Measurements from ENCODE around the gene CNDP2.

The CNDP2 gene

DNA sequence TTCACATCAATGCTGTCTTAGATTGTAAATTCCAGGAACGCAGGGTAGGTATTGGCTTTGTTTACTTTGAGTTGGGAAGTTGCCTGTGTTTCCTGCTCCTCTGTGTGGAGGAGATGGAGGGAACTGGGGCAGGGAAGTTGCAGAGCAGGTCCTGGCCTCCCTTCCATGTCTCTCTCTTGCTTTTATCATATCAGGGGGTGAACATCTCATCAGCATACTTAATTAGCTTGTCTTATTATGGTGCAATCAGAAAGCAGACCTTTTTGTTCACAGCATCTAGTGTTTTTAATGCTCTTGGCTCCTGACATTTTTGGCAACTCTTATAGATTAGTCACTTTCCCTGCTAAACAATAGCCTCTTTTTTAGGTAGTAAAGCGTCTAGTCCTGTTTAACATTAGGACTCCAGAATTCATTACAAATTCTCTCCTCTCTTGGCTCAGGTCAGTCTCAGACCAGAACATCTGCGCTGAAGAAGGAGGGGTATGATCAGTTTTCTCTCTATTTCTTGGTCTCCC is 27.6 kb upstream of the CNDP2 start:
- H3K4me3 ChIP-seq (ENCODE audit: control insufficient read depth, low read depth, low read length) = no peak overlapping the region
- TF ChIP-seq, protein P1, sequence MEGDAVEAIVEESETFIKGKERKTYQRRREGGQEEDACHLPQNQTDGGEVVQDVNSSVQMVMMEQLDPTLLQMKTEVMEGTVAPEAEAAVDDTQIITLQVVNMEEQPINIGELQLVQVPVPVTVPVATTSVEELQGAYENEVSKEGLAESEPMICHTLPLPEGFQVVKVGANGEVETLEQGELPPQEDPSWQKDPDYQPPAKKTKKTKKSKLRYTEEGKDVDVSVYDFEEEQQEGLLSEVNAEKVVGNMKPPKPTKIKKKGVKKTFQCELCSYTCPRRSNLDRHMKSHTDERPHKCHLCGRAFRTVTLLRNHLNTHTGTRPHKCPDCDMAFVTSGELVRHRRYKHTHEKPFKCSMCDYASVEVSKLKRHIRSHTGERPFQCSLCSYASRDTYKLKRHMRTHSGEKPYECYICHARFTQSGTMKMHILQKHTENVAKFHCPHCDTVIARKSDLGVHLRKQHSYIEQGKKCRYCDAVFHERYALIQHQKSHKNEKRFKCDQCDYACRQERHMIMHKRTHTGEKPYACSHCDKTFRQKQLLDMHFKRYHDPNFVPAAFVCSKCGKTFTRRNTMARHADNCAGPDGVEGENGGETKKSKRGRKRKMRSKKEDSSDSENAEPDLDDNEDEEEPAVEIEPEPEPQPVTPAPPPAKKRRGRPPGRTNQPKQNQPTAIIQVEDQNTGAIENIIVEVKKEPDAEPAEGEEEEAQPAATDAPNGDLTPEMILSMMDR (IDR thresholded peaks at IDR 0.05; ENCODE audit: control insufficient read depth, insufficient read depth, low read depth, low read length, missing control alignments) = no peak
- no peak for DNase-seq (ENCODE audit: low read depth)

DNA sequence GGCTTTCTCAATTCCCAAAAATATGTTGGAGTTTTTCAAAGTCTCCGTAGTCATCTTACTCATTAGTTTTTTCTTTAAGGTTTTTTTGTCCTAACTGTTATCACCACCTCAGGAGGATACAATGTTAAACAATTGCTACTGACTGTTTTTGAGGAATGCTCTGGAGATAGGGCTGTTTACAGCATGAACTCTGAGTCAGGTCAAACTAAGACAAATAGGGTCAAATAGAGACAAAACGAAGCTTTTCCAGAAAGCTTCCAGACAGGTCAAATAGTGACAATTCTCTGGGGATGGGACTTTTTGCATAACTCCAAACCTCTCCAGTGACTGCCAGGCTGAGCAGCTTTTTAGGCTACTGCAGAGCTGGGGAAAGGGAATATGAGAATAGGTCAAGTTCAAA is 23.9 kb upstream of the CNDP2 start:
- no peak for DNase-seq (ENCODE audit: low read depth)
- no peak overlapping the region for H3K4me3 ChIP-seq (ENCODE audit: control insufficient read depth, low read depth, low read length)
- TF ChIP-seq, protein P1 (IDR thresholded peaks at IDR 0.05; ENCODE audit: control insufficient read depth, insufficient read depth, low read depth, low read length, missing control alignments) = no peak

DNA sequence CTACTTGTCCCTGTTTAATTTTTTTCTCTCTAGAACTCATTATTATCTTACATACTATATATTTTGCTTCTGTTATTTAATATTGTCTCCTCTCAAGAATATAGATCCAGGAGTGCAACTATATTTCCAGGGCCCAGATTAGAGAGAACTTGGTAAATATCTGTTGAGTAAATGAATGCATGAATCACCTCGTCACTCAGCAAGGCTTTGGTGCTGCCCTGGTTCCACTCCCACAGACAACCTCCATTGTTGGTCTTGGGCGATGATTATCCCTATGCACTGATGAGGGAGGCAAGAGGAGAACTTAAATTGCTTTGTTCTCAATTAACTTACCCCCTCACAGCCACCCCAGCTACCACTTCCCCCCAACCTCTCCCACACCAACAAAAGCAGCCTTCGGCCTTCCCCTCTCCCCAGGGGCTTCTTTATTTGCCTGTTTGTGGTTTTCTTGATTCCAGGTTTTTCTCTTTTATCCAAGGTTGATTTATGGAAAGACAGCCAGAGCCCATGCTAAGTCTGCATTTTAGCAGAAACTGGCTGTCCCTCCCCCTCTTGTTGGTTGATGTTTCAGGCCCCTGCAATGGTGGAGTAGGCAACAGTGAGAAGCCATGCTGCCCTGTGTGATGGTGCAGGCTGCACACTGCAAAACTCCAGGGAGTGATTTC is 22.1 kb upstream of the CNDP2 start:
- no peak overlapping the region for H3K4me3 ChIP-seq (ENCODE audit: control insufficient read depth, low read depth, low read length)
- TF ChIP-seq, protein P1 (IDR thresholded peaks at IDR 0.05; ENCODE audit: control insufficient read depth, insufficient read depth, low read depth, low read length, missing control alignments) = no peak
- DNase-seq (ENCODE audit: low read depth) = no peak

DNA sequence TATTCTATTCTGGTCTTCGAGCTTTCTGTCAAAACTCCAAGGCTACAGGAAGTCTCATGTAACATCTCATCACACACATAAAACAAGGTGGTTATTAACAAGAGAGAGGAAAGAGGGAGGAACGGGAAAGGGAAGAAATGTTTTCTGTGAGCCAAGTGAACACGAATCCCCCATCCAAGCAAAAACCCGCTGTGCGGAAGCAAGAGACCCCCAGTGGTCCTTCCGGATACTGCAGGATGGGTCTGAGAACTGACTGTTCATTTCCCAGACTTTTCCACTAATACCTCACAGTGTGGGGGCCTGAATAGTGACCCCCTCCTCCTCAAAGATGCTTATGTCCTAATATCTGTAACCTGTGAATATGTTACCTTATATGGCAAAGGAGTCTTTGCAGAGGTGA is 20.0 kb upstream of the CNDP2 start:
- TF ChIP-seq, protein P1 (IDR thresholded peaks at IDR 0.05; ENCODE audit: control insufficient read depth, insufficient read depth, low read depth, low read length, missing control alignments) = peak; percentile 60
- no peak for DNase-seq (ENCODE audit: low read depth)
- no peak overlapping the region for H3K4me3 ChIP-seq (ENCODE audit: control insufficient read depth, low read depth, low read length)

DNA sequence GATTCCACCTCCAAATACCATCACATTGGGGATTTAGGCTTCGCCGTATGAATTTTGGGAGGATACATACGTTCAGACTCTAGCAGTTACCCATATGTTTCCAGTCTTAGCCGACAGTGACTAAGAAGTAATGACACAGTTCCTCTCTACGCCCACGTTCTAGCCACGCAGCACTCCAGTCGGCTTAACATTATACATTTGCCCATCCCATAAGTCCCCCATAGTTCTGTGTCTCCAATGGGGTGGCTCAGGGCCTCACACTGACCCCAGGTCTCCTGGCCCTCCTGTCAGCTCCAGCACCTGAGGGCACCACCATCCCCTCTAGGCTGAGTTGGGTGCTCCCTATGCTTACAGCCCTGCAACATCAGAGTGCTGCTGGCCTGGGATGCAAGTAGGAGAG is 18.4 kb upstream of the CNDP2 start:
- H3K4me3 ChIP-seq (ENCODE audit: control insufficient read depth, low read depth, low read length) = no peak overlapping the region
- TF ChIP-seq, protein P1 (IDR thresholded peaks at IDR 0.05; ENCODE audit: control insufficient read depth, insufficient read depth, low read depth, low read length, missing control alignments) = no peak
- DNase-seq (ENCODE audit: low read depth) = no peak

DNA sequence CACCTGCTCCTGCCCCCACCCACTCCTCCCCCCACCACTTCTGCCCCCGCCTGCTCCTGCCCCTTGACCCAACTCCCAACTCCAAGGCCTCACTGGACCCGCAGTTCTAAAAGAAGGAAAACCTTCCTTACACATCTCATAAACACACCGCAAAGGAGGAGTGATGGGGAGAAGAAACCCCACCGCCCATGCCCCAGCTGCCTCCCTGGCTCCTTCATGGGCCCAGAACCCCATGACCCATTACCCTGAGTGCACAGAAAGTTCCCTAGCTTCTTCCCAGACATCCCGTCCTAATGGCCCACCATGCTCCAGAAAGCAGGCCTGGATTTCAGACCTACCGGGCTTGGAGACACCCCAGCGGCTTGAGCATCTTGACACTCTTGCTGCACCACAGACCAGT is 17.8 kb upstream of the CNDP2 start:
- H3K4me3 ChIP-seq (ENCODE audit: control insufficient read depth, low read depth, low read length) = no peak overlapping the region
- DNase-seq (ENCODE audit: low read depth) = no peak
- TF ChIP-seq, protein P1 (IDR thresholded peaks at IDR 0.05; ENCODE audit: control insufficient read depth, insufficient read depth, low read depth, low read length, missing control alignments) = no peak

Measured in AG09309 (cell line).